ENCODE data around the gene AGTRAP. TPM values are rescaled to one million over a fixed set of nuclear protein-coding genes. Genes with fewer than 3 reads are reported as not detected.

The AGTRAP gene
- total RNA-seq, 1 experiment from 2014 or later: 22.6 TPM

DNA sequence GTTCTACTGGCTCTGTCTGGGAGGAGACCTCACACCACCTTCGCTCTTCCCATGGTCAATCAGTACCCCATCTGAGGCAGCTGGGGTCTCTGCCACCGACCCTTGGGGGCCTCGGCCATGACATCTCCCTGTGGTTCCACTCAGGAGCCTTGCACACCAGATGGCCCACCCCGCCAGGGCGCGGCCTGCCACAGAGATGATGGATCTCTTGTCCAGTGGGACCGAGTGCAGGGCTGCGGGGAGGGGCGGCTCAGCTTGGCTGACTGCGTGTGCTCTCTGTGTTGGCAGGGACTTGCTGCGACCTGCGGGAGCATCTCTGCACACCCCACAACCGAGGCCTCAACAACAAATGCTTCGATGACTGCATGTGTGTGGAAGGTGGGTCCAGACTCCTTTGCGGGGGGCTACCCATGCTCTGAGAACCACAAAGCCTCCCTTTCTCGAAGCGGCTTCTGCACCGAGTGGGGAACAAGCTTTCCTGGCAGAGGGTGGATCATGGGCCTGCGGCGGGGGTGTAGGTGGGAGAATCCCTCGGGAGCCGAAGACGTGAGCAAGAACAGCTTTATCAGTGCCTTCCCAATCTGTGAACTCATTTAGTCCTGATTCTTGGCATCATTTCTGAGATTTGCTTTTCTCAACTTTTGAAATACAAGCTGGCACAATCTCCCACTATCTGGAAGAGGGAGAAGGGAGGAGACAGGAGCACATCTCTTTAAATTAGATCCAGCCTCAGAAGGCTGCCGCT, 20.9 kb upstream of the AGTRAP start:
- Histone ChIP-seq H3K27me3 (replicated peaks) (peaks cover 35% of the 10 kb centered on the region), H3K9me3 (replicated peaks) (no peaks in the 10 kb centered on the region), H3K36me3 (no peaks in the 10 kb centered on the region), H3K27ac (no peak overlapping the region), H3K4me1 (replicated peaks) (peaks cover 8% of the 10 kb centered on the region), H3K4me3 (no peak overlapping the region)
- no peak for DNase-seq (ENCODE audit: low read depth in 1 of 2, low spot score in 2 of 2)

DNA sequence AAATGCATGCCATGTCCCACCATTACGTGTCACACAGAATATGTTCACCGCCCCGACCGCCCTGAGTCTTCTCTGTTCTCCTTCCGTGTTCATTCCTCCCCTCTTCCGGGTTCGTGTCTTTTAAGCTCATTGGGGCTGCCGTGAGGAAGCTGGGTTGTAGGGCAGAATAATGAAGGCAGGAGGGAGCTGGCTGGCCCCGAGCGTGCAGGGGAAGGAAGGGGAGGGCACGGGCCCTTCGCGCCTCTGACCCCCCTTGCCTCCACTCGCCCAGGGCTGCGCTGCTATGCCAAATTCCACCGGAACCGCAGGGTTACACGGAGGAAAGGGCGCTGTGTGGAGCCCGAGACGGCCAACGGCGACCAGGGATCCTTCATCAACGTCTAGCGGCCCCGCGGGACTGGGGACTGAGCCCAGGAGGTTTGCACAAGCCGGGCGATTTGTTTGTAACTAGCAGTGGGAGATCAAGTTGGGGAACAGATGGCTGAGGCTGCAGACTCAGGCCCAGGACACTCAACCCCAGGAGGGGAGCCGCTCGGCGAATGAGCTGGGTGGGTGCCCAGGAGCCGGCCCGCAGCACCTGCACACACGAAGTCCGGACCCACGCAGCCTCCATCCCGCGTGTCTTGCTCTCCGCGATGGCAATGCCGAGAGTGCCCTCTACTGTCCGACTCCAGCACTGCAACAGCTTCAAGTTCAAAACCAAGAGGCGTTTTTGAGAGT, 16.5 kb upstream of the AGTRAP start:
- Histone ChIP-seq H3K36me3 (no peaks in the 10 kb centered on the region), H3K9me3 (replicated peaks) (no peaks in the 10 kb centered on the region), H3K27me3 (replicated peaks) (peaks cover 34% of the 10 kb centered on the region), H3K4me1 (replicated peaks) (peaks cover 8% of the 10 kb centered on the region), H3K4me3 (no peak overlapping the region), H3K27ac (no peak overlapping the region)
- DNase-seq (ENCODE audit: low read depth in 1 of 2, low spot score in 2 of 2): peak; percentile 43 to 66

DNA sequence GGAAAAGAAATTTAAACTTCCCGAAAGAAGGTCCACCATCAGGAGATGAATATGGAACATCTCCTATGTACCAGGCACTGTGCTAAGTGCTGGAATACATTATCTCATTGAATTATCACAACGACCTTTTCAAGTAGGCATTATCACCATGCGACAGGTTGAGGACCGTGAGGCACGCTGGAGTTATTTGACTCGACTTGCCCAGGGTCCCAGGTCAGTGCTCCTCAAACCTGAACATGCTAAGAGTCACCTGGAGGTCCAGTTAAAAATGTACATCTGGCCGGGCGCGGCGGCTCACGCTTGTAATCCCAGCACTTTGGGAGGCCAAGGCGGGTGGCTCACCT, 15.9 kb upstream of the AGTRAP start:
- Histone ChIP-seq H3K4me3 (no peak overlapping the region), H3K4me1 (replicated peaks) (peaks cover 8% of the 10 kb centered on the region), H3K9me3 (replicated peaks) (no peaks in the 10 kb centered on the region), H3K27me3 (replicated peaks) (peaks cover 29% of the 10 kb centered on the region), H3K27ac (no peak overlapping the region), H3K36me3 (no peaks in the 10 kb centered on the region)
- DNase-seq (ENCODE audit: low read depth in 1 of 2, low spot score in 2 of 2): no peak

DNA sequence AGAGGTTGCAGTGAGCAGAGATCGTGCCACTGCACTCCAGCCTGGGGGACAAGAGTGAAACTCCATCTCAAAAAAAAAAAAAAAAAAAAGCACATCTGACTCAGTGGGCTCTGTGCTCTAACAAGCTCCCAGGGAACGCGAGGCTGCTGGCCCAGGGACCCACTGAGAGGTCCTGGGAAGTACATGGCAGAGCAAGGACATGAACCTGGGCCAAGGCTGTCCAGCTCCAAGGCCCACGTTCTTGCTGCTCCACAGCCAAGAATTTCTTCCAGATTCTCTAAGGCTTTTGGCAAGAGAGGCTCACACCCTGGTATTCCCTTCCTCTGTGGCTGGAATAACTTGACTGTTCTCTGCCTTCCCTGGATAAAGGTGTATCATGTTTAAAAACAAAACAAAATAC, 15.4 kb upstream of the AGTRAP start:
- peaks cover 24% of the 10 kb centered on the region; the same call in 1 of the 2 replicates for H3K27me3 ChIP-seq (replicated peaks)
- no peak for DNase-seq (ENCODE audit: low read depth in 1 of 2, low spot score in 2 of 2)
- no peaks in the 10 kb centered on the region for H3K9me3 ChIP-seq (replicated peaks)
- no peak overlapping the region for H3K27ac ChIP-seq
- H3K4me3 ChIP-seq: no peak overlapping the region
- H3K36me3 ChIP-seq: no peaks in the 10 kb centered on the region
- H3K4me1 ChIP-seq (replicated peaks): peaks cover 8% of the 10 kb centered on the region

DNA sequence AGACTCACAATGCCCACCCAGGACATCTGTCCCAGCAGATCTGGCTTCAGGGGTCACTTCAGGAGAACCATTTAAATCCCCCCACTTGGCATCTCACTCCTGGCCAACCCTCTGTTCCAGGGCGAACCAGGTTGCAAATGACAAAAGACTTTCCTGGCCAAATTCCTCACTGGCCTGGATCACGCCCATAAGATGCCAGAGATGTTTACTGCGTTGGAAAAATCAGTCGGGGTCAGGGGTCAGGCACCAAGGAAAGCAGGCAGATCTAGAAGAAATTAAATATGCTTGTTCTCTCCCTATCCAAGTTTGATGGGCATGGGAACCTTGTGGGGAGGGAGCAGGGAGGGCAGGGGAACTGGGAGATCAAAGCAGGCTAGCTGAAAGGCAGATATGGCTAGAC, 14.6 kb upstream of the AGTRAP start:
- peaks cover 18% of the 10 kb centered on the region; the same call in 1 of the 2 replicates for H3K27me3 ChIP-seq (replicated peaks)
- no peak for DNase-seq (ENCODE audit: low read depth in 1 of 2, low spot score in 2 of 2)
- no peaks in the 10 kb centered on the region for H3K9me3 ChIP-seq (replicated peaks)
- H3K36me3 ChIP-seq: no peaks in the 10 kb centered on the region
- no peak overlapping the region for H3K4me3 ChIP-seq
- peaks cover 8% of the 10 kb centered on the region for H3K4me1 ChIP-seq (replicated peaks)
- no peak overlapping the region for H3K27ac ChIP-seq

DNA sequence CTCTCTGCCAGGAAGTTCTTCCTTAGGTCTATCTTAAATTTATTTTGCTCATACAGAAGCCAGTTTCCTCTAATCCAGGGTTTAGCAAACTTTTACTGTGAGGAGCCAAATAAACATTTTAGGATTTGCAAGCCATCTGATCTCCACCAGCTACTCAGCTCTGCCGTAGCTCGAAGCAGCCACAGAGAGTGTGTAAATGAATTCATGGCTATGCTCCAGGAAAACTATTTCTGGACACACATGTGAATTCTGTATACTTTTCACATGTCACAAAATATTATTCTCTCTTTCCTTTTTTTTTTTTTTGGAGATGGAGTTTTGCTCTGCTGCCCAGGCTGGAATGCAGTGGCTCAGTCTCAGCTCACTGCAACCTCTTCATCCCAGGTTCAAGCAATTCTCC, 13.4 kb upstream of the AGTRAP start:
- H3K36me3 ChIP-seq: no peaks in the 10 kb centered on the region
- H3K4me1 ChIP-seq (replicated peaks): peaks cover 8% of the 10 kb centered on the region
- H3K27ac ChIP-seq: no peak overlapping the region
- no peak for DNase-seq (ENCODE audit: low read depth in 1 of 2, low spot score in 2 of 2)
- peaks cover 16% of the 10 kb centered on the region; the same call in 1 of the 2 replicates for H3K27me3 ChIP-seq (replicated peaks)
- H3K9me3 ChIP-seq (replicated peaks): no peaks in the 10 kb centered on the region
- H3K4me3 ChIP-seq: no peak overlapping the region

DNA sequence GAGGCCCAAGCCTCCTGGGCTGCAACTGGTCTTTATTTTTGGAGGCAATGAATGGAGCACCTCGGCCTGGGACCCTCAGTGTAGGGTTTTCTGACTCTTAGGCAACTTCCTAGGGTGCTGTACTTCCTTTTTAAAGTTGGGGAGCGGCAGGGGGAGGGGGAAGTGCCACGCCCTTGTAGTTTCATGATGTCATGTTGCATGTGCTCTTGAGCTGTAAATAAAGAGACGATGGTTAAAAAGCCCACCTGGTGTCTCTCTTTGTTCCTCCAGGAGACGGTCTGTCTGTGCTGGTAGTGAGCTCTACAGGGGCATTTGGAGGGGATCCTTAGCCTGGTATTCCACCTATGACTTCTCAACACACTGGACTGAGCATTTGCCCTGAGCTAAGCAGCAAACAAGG, 10.3 kb upstream of the AGTRAP start:
- DNase-seq (ENCODE audit: low read depth in 1 of 2, low spot score in 2 of 2): no peak

DNA sequence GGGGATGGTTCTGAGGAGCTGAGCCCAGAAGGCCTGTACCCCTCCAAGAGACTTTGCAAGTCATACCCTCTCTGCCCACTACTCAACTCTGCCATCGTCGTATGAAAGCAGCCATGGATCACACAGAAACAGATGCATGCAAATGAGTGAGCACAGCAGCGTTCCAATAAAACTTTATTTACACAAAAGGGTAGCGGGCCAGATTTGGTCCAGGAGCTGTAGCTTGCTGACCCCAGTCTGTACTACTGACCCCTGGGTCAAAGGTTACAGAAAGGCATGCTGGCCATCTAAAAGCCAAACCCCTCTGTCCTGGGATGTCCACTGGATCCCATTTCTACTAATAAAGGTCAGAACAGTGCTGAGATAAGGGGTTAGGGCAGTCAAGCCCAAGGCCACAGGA, 8.8 kb upstream of the AGTRAP start:
- Histone ChIP-seq H3K27me3 (replicated peaks) (no peaks in the 10 kb centered on the region), H3K9me3 (replicated peaks) (no peaks in the 10 kb centered on the region), H3K36me3 (no peaks in the 10 kb centered on the region), H3K4me3 (no peak overlapping the region), H3K4me1 (replicated peaks) (peaks cover 3% of the 10 kb centered on the region; the same call in 1 of the 2 replicates), H3K27ac (no peak overlapping the region)
- DNase-seq (ENCODE audit: low read depth in 1 of 2, low spot score in 2 of 2): no peak

More for the DNA sequence above, 10.3 kb upstream of the AGTRAP start:
- no peak overlapping the region for H3K4me3 ChIP-seq
- no peaks in the 10 kb centered on the region for H3K4me1 ChIP-seq (replicated peaks)
- H3K27ac ChIP-seq: no peak overlapping the region
- no peaks in the 10 kb centered on the region for H3K27me3 ChIP-seq (replicated peaks)
- H3K36me3 ChIP-seq: no peaks in the 10 kb centered on the region
- H3K9me3 ChIP-seq (replicated peaks): no peaks in the 10 kb centered on the region

DNA sequence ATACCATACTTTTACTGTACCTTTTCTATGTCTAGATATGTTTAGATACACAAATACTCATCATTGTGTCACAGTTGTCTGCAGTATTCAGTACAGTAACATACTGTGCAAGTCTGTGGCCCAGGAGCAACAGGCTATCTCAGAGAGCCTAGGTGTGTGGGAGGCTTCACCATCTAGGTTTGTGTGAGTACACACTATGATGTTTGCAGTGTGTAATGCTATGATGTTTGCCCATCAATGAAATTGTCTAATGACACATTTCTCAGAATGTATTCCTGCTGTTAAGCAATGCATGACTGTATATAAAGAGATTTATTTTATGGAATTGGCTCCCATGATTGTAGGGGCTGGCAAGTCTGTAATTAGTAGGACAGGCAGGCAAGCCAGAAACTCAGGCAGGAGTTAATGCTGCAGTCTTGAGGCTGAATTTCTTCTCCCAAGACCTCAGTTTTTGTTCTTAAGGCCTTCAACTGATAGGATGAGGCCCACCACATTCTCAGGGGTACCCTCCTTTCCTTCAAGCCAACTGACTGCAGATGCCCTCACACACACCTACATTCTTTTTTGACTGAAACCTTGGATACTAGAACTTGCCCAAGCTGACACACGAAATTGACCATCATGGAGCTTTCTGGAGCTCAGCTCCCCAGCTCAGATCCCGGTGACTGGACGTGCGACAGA, 7.7 kb upstream of the AGTRAP start:
- no peak for DNase-seq (ENCODE audit: low read depth in 1 of 2, low spot score in 2 of 2)
- H3K9me3 ChIP-seq (replicated peaks): no peaks in the 10 kb centered on the region
- no peak overlapping the region for H3K27ac ChIP-seq
- no peaks in the 10 kb centered on the region for H3K27me3 ChIP-seq (replicated peaks)
- H3K36me3 ChIP-seq: no peaks in the 10 kb centered on the region
- H3K4me3 ChIP-seq: no peak overlapping the region
- peaks cover 3% of the 10 kb centered on the region; the same call in 1 of the 2 replicates for H3K4me1 ChIP-seq (replicated peaks)

DNA sequence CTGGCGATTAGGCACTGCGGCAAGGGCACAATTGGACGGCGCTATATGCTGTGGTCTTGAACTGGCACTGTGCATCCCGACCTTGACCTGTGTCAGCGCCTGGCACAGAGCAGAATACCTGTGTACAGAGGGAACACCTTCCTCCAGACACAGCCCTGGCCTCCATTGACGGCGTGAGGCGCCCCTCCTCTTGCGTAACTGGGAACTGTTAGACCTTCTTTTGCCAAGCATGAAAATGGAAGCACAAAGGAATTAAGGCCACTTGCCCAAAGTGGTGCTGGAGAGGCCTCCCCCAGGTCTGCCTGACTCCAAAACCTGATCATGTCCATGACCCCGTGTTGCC, 6.8 kb upstream of the AGTRAP start:
- H3K36me3 ChIP-seq: no peaks in the 10 kb centered on the region
- no peak for DNase-seq (ENCODE audit: low read depth in 1 of 2, low spot score in 2 of 2)
- no peak overlapping the region for H3K27ac ChIP-seq
- no peak overlapping the region for H3K4me3 ChIP-seq
- H3K9me3 ChIP-seq (replicated peaks): no peaks in the 10 kb centered on the region
- H3K27me3 ChIP-seq (replicated peaks): no peaks in the 10 kb centered on the region
- H3K4me1 ChIP-seq (replicated peaks): peaks cover 3% of the 10 kb centered on the region; the same call in 1 of the 2 replicates

DNA sequence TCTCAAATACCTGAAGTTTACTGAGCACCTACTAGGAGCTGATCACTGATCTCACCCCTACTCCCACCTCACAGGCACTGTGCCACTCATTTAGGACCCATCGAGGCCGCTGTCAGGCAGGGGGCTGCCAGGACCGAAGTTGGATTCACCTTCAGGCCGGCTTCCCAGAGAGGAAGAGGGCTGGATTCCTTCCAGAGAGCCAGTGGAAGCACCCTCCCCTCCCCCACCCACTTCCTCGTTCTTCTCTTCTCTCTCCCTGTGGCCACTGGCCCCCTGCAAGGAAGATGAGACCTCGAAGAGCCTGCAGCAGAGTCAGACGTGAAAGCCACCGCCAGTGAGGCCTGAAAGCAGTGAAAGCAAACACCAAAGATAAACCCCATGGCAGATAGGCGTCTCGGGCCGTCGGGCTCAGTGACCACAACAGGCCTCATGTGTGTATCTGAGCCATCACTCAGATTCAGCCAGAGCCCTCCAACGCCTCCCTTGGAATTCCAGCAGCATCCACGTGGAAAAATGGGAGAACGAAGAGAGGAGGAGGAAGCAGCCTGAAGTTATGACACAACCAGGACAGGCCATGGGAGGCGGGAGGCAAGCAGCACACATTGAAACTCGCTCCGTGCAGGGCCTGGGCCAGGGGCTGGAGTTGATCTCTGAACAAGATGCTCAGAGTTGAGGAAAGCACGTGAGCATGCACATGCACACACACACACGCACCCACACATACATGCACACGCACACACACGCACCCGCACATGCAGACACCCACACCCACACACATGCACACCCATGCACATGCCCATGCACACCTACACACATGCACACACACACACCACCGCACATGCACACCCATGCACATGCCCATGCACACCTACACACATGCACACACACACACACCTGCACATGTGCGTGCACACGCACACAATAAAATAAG, 6.2 kb upstream of the AGTRAP start:
- H3K27ac ChIP-seq: no peak overlapping the region
- DNase-seq (ENCODE audit: low read depth in 1 of 2, low spot score in 2 of 2): no peak
- no peaks in the 10 kb centered on the region for H3K36me3 ChIP-seq
- H3K27me3 ChIP-seq (replicated peaks): no peaks in the 10 kb centered on the region
- no peaks in the 10 kb centered on the region for H3K9me3 ChIP-seq (replicated peaks)
- peaks cover 3% of the 10 kb centered on the region; the same call in 1 of the 2 replicates for H3K4me1 ChIP-seq (replicated peaks)
- no peak overlapping the region for H3K4me3 ChIP-seq

DNA sequence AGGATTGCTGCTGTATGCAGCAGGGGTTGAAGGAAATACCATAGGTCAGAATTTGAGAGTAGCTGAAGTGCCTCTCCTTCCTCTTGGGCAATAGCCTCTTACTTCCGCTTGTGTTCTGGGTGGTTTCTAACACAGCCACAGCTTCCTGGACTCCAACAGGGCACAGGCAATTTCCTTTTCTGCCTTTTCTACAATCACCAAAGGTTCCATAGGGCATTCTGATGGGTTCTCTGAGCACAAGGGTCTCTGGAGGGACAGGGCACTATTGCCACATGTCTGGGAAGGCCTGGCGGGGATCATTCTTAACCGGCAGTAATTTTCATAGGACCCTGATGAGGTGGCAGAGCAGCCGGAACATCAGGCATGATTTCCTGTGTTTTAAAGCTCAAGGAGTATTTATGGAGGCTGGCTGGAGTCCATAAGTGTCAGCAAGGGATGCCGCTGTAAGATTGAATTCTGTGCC, 5.5 kb upstream of the AGTRAP start:
- no peak overlapping the region for H3K4me3 ChIP-seq
- no peaks in the 10 kb centered on the region for H3K36me3 ChIP-seq
- no peak for DNase-seq (ENCODE audit: low read depth in 1 of 2, low spot score in 2 of 2)
- no peaks in the 10 kb centered on the region for H3K9me3 ChIP-seq (replicated peaks)
- H3K4me1 ChIP-seq (replicated peaks): peaks cover 3% of the 10 kb centered on the region; the same call in 1 of the 2 replicates
- H3K27ac ChIP-seq: no peak overlapping the region
- no peaks in the 10 kb centered on the region for H3K27me3 ChIP-seq (replicated peaks)

DNA sequence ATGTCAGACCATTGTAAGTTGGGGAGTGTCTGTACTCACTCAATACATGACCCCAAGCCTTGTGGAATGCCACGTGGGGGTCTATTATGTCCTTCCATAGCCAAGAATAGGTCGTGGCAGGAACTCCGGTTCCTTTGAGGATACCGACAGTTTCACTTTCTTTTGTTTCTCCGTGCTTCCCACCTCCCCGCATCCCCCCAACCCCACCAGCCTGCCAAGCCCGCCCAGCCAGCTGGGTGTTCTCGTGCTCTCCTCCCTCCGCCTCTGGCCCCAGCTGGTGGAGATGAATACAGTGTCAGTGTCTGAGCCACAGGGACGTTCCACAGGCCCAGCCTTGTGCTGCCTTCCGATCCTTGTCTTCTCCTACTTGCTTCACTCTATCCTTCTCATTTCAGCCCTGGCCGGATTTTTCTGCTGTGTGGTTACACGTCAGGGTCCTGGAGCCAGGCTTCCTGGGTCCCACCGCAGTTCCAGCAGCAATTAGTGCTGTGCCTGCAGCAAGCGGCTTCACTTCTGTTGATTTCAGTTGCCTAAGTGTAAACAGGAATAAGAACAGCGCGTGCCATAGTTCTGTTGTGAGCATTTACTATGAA, 4.1 kb upstream of the AGTRAP start:
- Histone ChIP-seq H3K9me3 (replicated peaks) (no peaks in the 10 kb centered on the region), H3K27me3 (replicated peaks) (no peaks in the 10 kb centered on the region), H3K36me3 (no peaks in the 10 kb centered on the region), H3K4me3 (0 out of 2 replicates have a peak overlapping the region, but pooled peaks have one; percentile 10), H3K4me1 (replicated peaks) (peaks cover 9% of the 10 kb centered on the region; the same call in 1 of the 2 replicates), H3K27ac (no peak overlapping the region)
- peak in 1 of 2 experiments; percentile 24 for DNase-seq (ENCODE audit: low read depth in 1 of 2, low spot score in 2 of 2)

Measured in SJSA1 (cell line).